ENCODE data around the gene LRRC74A.

LRRC74A gene

GRCh38 chr14:76862546-76863282, 36.5 kb downstream of the LRRC74A start:
- H3K4me3 ChIP-seq (ENCODE audit: low read depth, low read length), result no peak overlapping the region
- no peak for TF ChIP-seq CTCF (IDR thresholded peaks at IDR 0.05; ENCODE audit: low read depth, low read length)

GRCh38 chr14:76863724-76864407, 37.7 kb downstream of the LRRC74A start:
- no peak for TF ChIP-seq CTCF (IDR thresholded peaks at IDR 0.05; ENCODE audit: low read depth, low read length)
- H3K4me3 ChIP-seq (ENCODE audit: low read depth, low read length), result no peak overlapping the region

GRCh38 chr14:76866456-76866855, 40.2 kb downstream of the LRRC74A start:
- TF ChIP-seq CTCF (IDR thresholded peaks at IDR 0.05; ENCODE audit: low read depth, low read length), result no peak
- H3K4me3 ChIP-seq (ENCODE audit: low read depth, low read length), result no peak overlapping the region

GRCh38 chr14:76867516-76868453, 41.6 kb downstream of the LRRC74A start:
- no peak overlapping the region for H3K4me3 ChIP-seq (ENCODE audit: low read depth, low read length)
- TF ChIP-seq CTCF (IDR thresholded peaks at IDR 0.05; ENCODE audit: low read depth, low read length), result no peak

GRCh38 chr14:76868454-76869170, 42.4 kb downstream of the LRRC74A start:
- no peak overlapping the region for H3K4me3 ChIP-seq (ENCODE audit: low read depth, low read length)
- no peak for TF ChIP-seq CTCF (IDR thresholded peaks at IDR 0.05; ENCODE audit: low read depth, low read length)

DNA sequence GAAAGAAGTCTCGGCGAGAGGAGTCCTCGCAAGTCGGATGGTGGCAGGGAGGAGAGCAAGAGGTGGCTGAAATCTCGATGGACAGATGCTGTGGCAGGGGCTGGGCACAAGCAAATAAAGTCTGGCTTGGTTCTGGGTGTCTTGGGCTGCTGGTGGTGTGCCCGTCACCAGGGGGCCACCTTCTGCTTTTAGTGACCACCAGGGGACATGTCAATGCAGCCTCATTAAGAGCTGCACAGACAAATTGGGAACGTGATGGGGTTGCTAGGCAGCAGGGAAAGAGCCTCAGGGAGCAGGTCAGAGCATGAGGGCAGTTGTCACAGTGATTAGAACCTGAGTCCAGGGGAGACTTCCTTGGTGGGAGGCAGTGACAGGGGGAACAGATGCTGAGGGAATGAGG, 44.0 kb downstream of the LRRC74A start:
- TF ChIP-seq CTCF (IDR thresholded peaks at IDR 0.05; ENCODE audit: low read depth, low read length), result no peak
- no peak overlapping the region for H3K4me3 ChIP-seq (ENCODE audit: low read depth, low read length)

All from WI38 (cell line).